Astrocyte (in vitro differentiated cells and primary cell): Measurements from ENCODE around the gene PCCA. TPM values are rescaled to one million over a fixed set of nuclear protein-coding genes. Genes with fewer than 3 reads are reported as not detected.

Experiments used
- DNase-seq: peaks from one replicate; pipeline ENCODE4 v3.0.0-alpha.2; 2010; ENCODE audit warnings: low read depth
- FAIRE-seq: peaks from 2 replicates; lab custom pipeline; 2011; peaks lifted over from hg19 to GRCh38; lab: Jason Lieb, UNC
- H2AFZ ChIP-seq: 2 replicates; pipeline ENCODE4 v1.6.0; 2012; ENCODE audit warnings: low read depth, low read length, inconsistent platforms
- H3K27ac ChIP-seq: 2 replicates; pipeline ENCODE4 v1.5.1; 2011; ENCODE audit warnings: low read depth, low read length, inconsistent platforms
- H3K27me3 ChIP-seq: 2 replicates; pipeline ENCODE4 v1.6.0; 2011; ENCODE audit warnings: low read length, inconsistent platforms; ENCODE audit not compliant: insufficient read depth
- H3K36me3 ChIP-seq: 2 replicates; pipeline ENCODE4 v1.5.1; 2011; ENCODE audit warnings: low read length, inconsistent platforms; ENCODE audit not compliant: insufficient read depth
- H3K4me1 ChIP-seq: 2 replicates; pipeline ENCODE4 v1.5.1; 2011; ENCODE audit warnings: low read length, inconsistent platforms; ENCODE audit not compliant: insufficient read depth
- H3K4me2 ChIP-seq: 2 replicates; pipeline ENCODE4 v1.6.0; 2012; ENCODE audit warnings: low read length, inconsistent platforms
- H3K4me3 ChIP-seq: 2 replicates; pipeline ENCODE4 v1.5.1; 2011; ENCODE audit warnings: low read depth, mild to moderate bottlenecking, low read length, inconsistent platforms; ENCODE audit not compliant: insufficient read depth
- H3K79me2 ChIP-seq: 2 replicates; pipeline ENCODE4 v1.6.0; 2012; ENCODE audit warnings: mild to moderate bottlenecking, low read length, inconsistent platforms; ENCODE audit not compliant: insufficient read depth
- H3K9ac ChIP-seq: 2 replicates; pipeline ENCODE4 v1.6.0; 2012; ENCODE audit warnings: mild to moderate bottlenecking, low read length, inconsistent platforms
- H3K9me3 ChIP-seq: 2 replicates; pipeline ENCODE4 v1.5.1; 2012; ENCODE audit warnings: low read depth, mild to moderate bottlenecking, low read length, inconsistent platforms; ENCODE audit not compliant: insufficient read depth
- H4K20me1 ChIP-seq: 2 replicates; pipeline ENCODE4 v1.6.0; 2012; ENCODE audit warnings: low read length, inconsistent platforms; ENCODE audit not compliant: insufficient read depth
- H3K27ac Mint-ChIP-seq: one replicate; pipeline ENCODE4 v1.8.0; 2021; ENCODE audit warnings: mild to moderate bottlenecking, mixed read lengths; ENCODE audit not compliant: unreplicated experiment
- H3K27me3 Mint-ChIP-seq: one replicate; pipeline ENCODE4 v1.8.0; 2021; ENCODE audit warnings: low read depth, mixed read lengths; ENCODE audit not compliant: unreplicated experiment
- H3K36me3 Mint-ChIP-seq: one replicate; pipeline ENCODE4 v1.8.0; 2021; ENCODE audit warnings: low read depth, mixed read lengths; ENCODE audit not compliant: unreplicated experiment
- H3K4me1 Mint-ChIP-seq: one replicate; pipeline ENCODE4 v1.8.0; 2021; ENCODE audit warnings: low read depth, mixed read lengths; ENCODE audit not compliant: unreplicated experiment
- H3K4me3 Mint-ChIP-seq: one replicate; pipeline ENCODE4 v1.8.0; 2021; ENCODE audit warnings: mild to moderate bottlenecking, moderate library complexity, mixed read lengths; ENCODE audit not compliant: unreplicated experiment
- H3K9me3 Mint-ChIP-seq: one replicate; pipeline ENCODE4 v1.8.0; 2021; ENCODE audit warnings: mild to moderate bottlenecking, mixed read lengths; ENCODE audit not compliant: unreplicated experiment
- CTCF ChIP-seq: IDR thresholded peaks from 2 replicates; pipeline ENCODE4 v1.5.1; 2011; ENCODE audit warnings: low read depth, mild to moderate bottlenecking, inconsistent platforms, low read length, moderate library complexity; ENCODE audit not compliant: insufficient read depth
- EZH2 ChIP-seq: IDR thresholded peaks from 2 replicates; pipeline ENCODE4 v1.6.1; 2012; ENCODE audit warnings: mild to moderate bottlenecking, low read length, inconsistent platforms; ENCODE audit not compliant: insufficient read depth
- total RNA-seq: library from RNA; stranded (reverse); gene quantifications from 2 replicates; pipeline ENCODE4 v1.2.1, GENCODE V29; 2021

Gene PCCA
- total RNA-seq, 1 donor from 2014 or later, result 13.9 TPM

- no peak for DNase-seq
- Histone ChIP-seq H3K4me2 (no peak overlapping the region), H4K20me1 (no peaks in the 10 kb centered on the region), H2AFZ (no peak overlapping the region), H3K9me3 (no peaks in the 10 kb centered on the region), H3K9ac (no peak overlapping the region), H3K27me3 (no peaks in the 10 kb centered on the region), H3K4me1 (peaks cover 26% of the 10 kb centered on the region), H3K79me2 (no peaks in the 10 kb centered on the region), H3K36me3 (no peaks in the 10 kb centered on the region), H3K4me3 (no peak overlapping the region), H3K27ac (no peak overlapping the region)
- H3K36me3 Mint-ChIP-seq, result peaks cover 2% of the 10 kb centered on the region
- H3K9me3 Mint-ChIP-seq, result no peaks in the 10 kb centered on the region
- no peak overlapping the region for H3K27ac Mint-ChIP-seq
- H3K4me3 Mint-ChIP-seq, result no peak overlapping the region
- peaks cover 26% of the 10 kb centered on the region for H3K4me1 Mint-ChIP-seq
- no peak for FAIRE-seq
- H3K27me3 Mint-ChIP-seq, result no peaks in the 10 kb centered on the region
- TF ChIP-seq CTCF (no peak), EZH2 (no peak)
Measured at GRCh38 chr13:100397627-100398026, 308.7 kb downstream of the PCCA start.

- no peak overlapping the region for H3K9ac ChIP-seq
- peak; percentile 68 for FAIRE-seq
Measured at GRCh38 chr13:100398360-100398759, 309.5 kb downstream of the PCCA start.

More at GRCh38 chr13:100398360-100398759, 309.5 kb downstream of the PCCA start:
- H3K36me3 ChIP-seq, result no peaks in the 10 kb centered on the region
- H4K20me1 ChIP-seq, result no peaks in the 10 kb centered on the region
- no peaks in the 10 kb centered on the region for H3K27me3 Mint-ChIP-seq
- no peak overlapping the region for H2AFZ ChIP-seq
- H3K9me3 ChIP-seq, result no peaks in the 10 kb centered on the region
- no peaks in the 10 kb centered on the region for H3K9me3 Mint-ChIP-seq
- H3K4me2 ChIP-seq, result no peak overlapping the region
- DNase-seq, result no peak
- H3K4me3 Mint-ChIP-seq, result no peak overlapping the region
- no peak overlapping the region for H3K27ac ChIP-seq
- no peaks in the 10 kb centered on the region for H3K27me3 ChIP-seq
- no peak overlapping the region for H3K27ac Mint-ChIP-seq
- H3K4me1 ChIP-seq, result peaks cover 20% of the 10 kb centered on the region
- no peak overlapping the region for H3K4me3 ChIP-seq
- H3K79me2 ChIP-seq, result no peaks in the 10 kb centered on the region
- TF ChIP-seq CTCF, result no peak
- TF ChIP-seq EZH2, result no peak
- peaks cover 18% of the 10 kb centered on the region for H3K4me1 Mint-ChIP-seq
- H3K36me3 Mint-ChIP-seq, result peaks cover 6% of the 10 kb centered on the region
